Neural crest cell (in vitro differentiated cells): ENCODE results near the gene SLC38A9. TPM values are rescaled to one million over a fixed set of nuclear protein-coding genes. Genes with fewer than 3 reads are reported as not detected.
"Not testable (repeated sequence)": the region's sequence is repeated elsewhere in the genome, so short reads cannot be mapped to it uniquely, and the experiment has no call there.

Source experiments
- DNase-seq: peaks from one replicate; pipeline ENCODE4 v3.0.0; 2021; ENCODE audit warnings: low read depth, mixed read lengths, low spot score
- H3K27ac Mint-ChIP-seq: one replicate; pipeline ENCODE4 v1.8.0; 2021; ENCODE audit warnings: mild to moderate bottlenecking, mixed read lengths; ENCODE audit not compliant: unreplicated experiment
- H3K27me3 Mint-ChIP-seq: 2 replicates; pipeline ENCODE4 v1.8.0; 2021; ENCODE audit warnings: low read depth, mild to moderate bottlenecking, mixed read lengths
- H3K36me3 Mint-ChIP-seq: 2 replicates; pipeline ENCODE4 v1.8.0; 2021; ENCODE audit warnings: low read depth, mild to moderate bottlenecking, mixed read lengths
- H3K4me1 Mint-ChIP-seq: 2 replicates; pipeline ENCODE4 v1.8.0; 2021; ENCODE audit warnings: mixed read lengths
- H3K4me3 Mint-ChIP-seq: one replicate; pipeline ENCODE4 v1.8.0; 2021; ENCODE audit warnings: mild to moderate bottlenecking, mixed read lengths
- H3K9me3 Mint-ChIP-seq: 2 replicates; pipeline ENCODE4 v1.8.0; 2021; ENCODE audit warnings: mixed read lengths
- CTCF ChIP-seq: fragments of 200-600 bp; sonication (generic); conservative IDR thresholded peaks from 2 replicates; pipeline ENCODE4 v1.5.0; 2021; ENCODE audit warnings: antibody characterized with exemption, mild to moderate bottlenecking
- total RNA-seq: library from RNA; stranded (reverse); gene quantifications from 2 replicates; pipeline ENCODE4 v1.2.1, GENCODE V29; 2021

Gene SLC38A9
- total RNA-seq, 1 donor from 2014 or later: 25.3 TPM

GRCh38 chr5:55734658-55735057, 22.5 kb upstream of the SLC38A9 start:
- no peak overlapping the region for H3K4me3 Mint-ChIP-seq
- no peak for TF ChIP-seq CTCF
- no peaks in the 10 kb centered on the region for H3K9me3 Mint-ChIP-seq
- H3K36me3 Mint-ChIP-seq: no peaks in the 10 kb centered on the region
- H3K27ac Mint-ChIP-seq: no peak overlapping the region
- H3K27me3 Mint-ChIP-seq: no peaks in the 10 kb centered on the region
- DNase-seq: no peak
- H3K4me1 Mint-ChIP-seq: no peaks in the 10 kb centered on the region

GRCh38 chr5:55732585-55732984, 20.5 kb upstream of the SLC38A9 start:
- Mint-ChIP-seq H3K9me3 (no peaks in the 10 kb centered on the region), H3K4me3 (no peak overlapping the region), H3K36me3 (no peaks in the 10 kb centered on the region), H3K27ac (no peak overlapping the region), H3K4me1 (no peaks in the 10 kb centered on the region), H3K27me3 (no peaks in the 10 kb centered on the region)
- no peak for DNase-seq
- no peak for TF ChIP-seq CTCF

GRCh38 chr5:55731848-55732247, 19.7 kb upstream of the SLC38A9 start:
- Mint-ChIP-seq H3K9me3 (no peaks in the 10 kb centered on the region), H3K36me3 (no peaks in the 10 kb centered on the region), H3K4me1 (no peaks in the 10 kb centered on the region), H3K4me3 (no peak overlapping the region), H3K27me3 (no peaks in the 10 kb centered on the region), H3K27ac (no peak overlapping the region)
- no peak for TF ChIP-seq CTCF
- DNase-seq: no peak

GRCh38 chr5:55724281-55724680, 12.2 kb upstream of the SLC38A9 start:
- Mint-ChIP-seq H3K4me1 (no peaks in the 10 kb centered on the region), H3K4me3 (no peak overlapping the region), H3K27ac (no peak overlapping the region), H3K36me3 (no peaks in the 10 kb centered on the region), H3K27me3 (no peaks in the 10 kb centered on the region), H3K9me3 (peaks cover 3% of the 10 kb centered on the region)
- no peak for TF ChIP-seq CTCF
- DNase-seq: no peak

- no peak for TF ChIP-seq CTCF
- no peak for DNase-seq
- Mint-ChIP-seq H3K36me3 (peaks cover 6% of the 10 kb centered on the region), H3K27me3 (no peaks in the 10 kb centered on the region), H3K4me1 (no peaks in the 10 kb centered on the region), H3K27ac (no peak overlapping the region), H3K4me3 (no peak overlapping the region), H3K9me3 (peaks cover 10% of the 10 kb centered on the region)
Measured at GRCh38 chr5:55720188-55720703, 8.1 kb upstream of the SLC38A9 start.

- H3K27ac Mint-ChIP-seq, H3K27me3 Mint-ChIP-seq, H3K9me3 Mint-ChIP-seq, H3K4me1 Mint-ChIP-seq, DNase-seq, H3K4me3 Mint-ChIP-seq, H3K36me3 Mint-ChIP-seq: not testable (repeated sequence)
Measured at GRCh38 chr5:55719026-55719425, 6.9 kb upstream of the SLC38A9 start.
